NCI-H1436 treated with DMSO at 0.1 percent for 48 hours (cell line): ENCODE measurements around the gene PELO.
"Not testable (repeated sequence)": the region's sequence is repeated elsewhere in the genome, so short reads cannot be mapped to it uniquely, and the experiment has no call there.

Source experiments
- DNase-seq: peaks from one replicate; lab custom pipeline; 2025; lab: John Stamatoyannopoulos, UW

Gene PELO

GRCh38 chr5:52787600-52788504 lies at the start of gene PELO, which contains the start of gene ITGA1:
Gene PELO, plus strand, starts transcription at chr5:52787916. Its CDS starts 12,479 bp downstream, at chr5:52800395.
Gene ITGA1, plus strand, starts transcription at chr5:52787916. Its CDS starts 438 bp downstream, at chr5:52788354.
- no peak for DNase-seq

GRCh38 chr5:52738095-52738506 lies 49.6 kb upstream of the PELO start:
- DNase-seq: no peak

- DNase-seq: no peak
Observed at GRCh38 chr5:52740007-52740406, 47.7 kb upstream of the PELO start.

GRCh38 chr5:52743012-52743411 lies 44.7 kb upstream of the PELO start:
- no peak for DNase-seq

GRCh38 chr5:52743529-52743928 lies 44.2 kb upstream of the PELO start:
- DNase-seq: no peak

- DNase-seq: no peak
Observed at GRCh38 chr5:52743970-52744369, 43.7 kb upstream of the PELO start.

- DNase-seq: not testable (repeated sequence)
Observed at GRCh38 chr5:52744867-52745458, 42.8 kb upstream of the PELO start.

- no peak for DNase-seq
Observed at GRCh38 chr5:52746539-52746938, 41.2 kb upstream of the PELO start.

- no peak for DNase-seq
Observed at GRCh38 chr5:52748590-52748989, 39.1 kb upstream of the PELO start.

- DNase-seq: no peak
Observed at GRCh38 chr5:52749666-52750065, 38.0 kb upstream of the PELO start.

- no peak for DNase-seq
Observed at GRCh38 chr5:52751137-52751536, 36.6 kb upstream of the PELO start.

GRCh38 chr5:52754051-52754450 lies 33.7 kb upstream of the PELO start:
- no peak for DNase-seq

GRCh38 chr5:52757527-52757926 lies 30.2 kb upstream of the PELO start:
- no peak for DNase-seq

- DNase-seq: no peak
Observed at GRCh38 chr5:52758014-52758413, 29.7 kb upstream of the PELO start.

GRCh38 chr5:52759331-52759730 lies 28.4 kb upstream of the PELO start:
- DNase-seq: no peak

GRCh38 chr5:52760695-52761366 lies 26.9 kb upstream of the PELO start:
- DNase-seq: no peak

- no peak for DNase-seq
Observed at GRCh38 chr5:52767217-52767743, 20.4 kb upstream of the PELO start.

- DNase-seq: no peak
Observed at GRCh38 chr5:52767766-52768480, 19.8 kb upstream of the PELO start.

GRCh38 chr5:52769061-52769460 lies 18.7 kb upstream of the PELO start:
- DNase-seq: no peak

GRCh38 chr5:52770287-52770939 lies 17.3 kb upstream of the PELO start:
- no peak for DNase-seq

GRCh38 chr5:52771343-52772039 lies 16.2 kb upstream of the PELO start:
- DNase-seq: no peak
